ENCODE results near the gene WNT4. TPM values are rescaled to one million over a fixed set of nuclear protein-coding genes. Genes with fewer than 3 reads are reported as not detected.

The WNT4 gene
- total RNA-seq, 2 donors from 2014 or later = 0.52 to 1.3 TPM

DNA sequence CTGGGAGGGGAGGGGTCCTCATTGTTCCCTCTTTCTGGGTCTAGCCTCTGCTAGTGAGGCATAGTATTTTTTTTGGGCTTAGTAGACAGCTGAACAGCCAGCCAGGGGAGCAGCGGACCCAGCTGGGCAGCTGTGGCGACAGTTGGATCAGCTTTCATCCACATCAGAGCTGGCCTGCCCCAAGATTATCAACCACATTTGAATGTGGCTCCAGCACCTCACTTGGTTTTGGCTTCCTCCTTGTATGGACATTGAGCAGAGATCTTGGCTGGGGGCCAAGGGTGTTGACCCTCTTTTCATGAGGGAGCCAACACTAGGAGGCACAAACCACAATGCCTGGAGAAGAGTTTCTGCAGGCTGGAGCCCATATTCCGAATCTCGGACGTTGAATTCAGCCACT, 25.0 kb downstream of the WNT4 start:
- Histone ChIP-seq H3K27ac (no peak overlapping the region), H3K9me3 (no peaks in the 10 kb centered on the region), H3K27me3 (no peaks in the 10 kb centered on the region), H3K4me1 (peaks cover 7% of the 10 kb centered on the region), H3K4me3 (no peak overlapping the region), H3K36me3 (replicated peaks in 1 of 2; ENCODE audit: insufficient read depth in 1 of 2, low read depth in 2 of 2) (peaks cover 0 to 2% of the 10 kb centered on the region in 2 donors)
- 78 to 93% methylated on average over 5 of the region's 5 CpGs for WGBS, 2 donors
- intact Hi-C loops (cut with DNase I) = no loop called here
- no peak for TF ChIP-seq POLR2A (IDR thresholded peaks at IDR 0.05)
- TF ChIP-seq, protein P1, sequence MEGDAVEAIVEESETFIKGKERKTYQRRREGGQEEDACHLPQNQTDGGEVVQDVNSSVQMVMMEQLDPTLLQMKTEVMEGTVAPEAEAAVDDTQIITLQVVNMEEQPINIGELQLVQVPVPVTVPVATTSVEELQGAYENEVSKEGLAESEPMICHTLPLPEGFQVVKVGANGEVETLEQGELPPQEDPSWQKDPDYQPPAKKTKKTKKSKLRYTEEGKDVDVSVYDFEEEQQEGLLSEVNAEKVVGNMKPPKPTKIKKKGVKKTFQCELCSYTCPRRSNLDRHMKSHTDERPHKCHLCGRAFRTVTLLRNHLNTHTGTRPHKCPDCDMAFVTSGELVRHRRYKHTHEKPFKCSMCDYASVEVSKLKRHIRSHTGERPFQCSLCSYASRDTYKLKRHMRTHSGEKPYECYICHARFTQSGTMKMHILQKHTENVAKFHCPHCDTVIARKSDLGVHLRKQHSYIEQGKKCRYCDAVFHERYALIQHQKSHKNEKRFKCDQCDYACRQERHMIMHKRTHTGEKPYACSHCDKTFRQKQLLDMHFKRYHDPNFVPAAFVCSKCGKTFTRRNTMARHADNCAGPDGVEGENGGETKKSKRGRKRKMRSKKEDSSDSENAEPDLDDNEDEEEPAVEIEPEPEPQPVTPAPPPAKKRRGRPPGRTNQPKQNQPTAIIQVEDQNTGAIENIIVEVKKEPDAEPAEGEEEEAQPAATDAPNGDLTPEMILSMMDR (IDR thresholded peaks at IDR 0.05) = no peak
- no peak for DNase-seq
- no peak for ATAC-seq

DNA sequence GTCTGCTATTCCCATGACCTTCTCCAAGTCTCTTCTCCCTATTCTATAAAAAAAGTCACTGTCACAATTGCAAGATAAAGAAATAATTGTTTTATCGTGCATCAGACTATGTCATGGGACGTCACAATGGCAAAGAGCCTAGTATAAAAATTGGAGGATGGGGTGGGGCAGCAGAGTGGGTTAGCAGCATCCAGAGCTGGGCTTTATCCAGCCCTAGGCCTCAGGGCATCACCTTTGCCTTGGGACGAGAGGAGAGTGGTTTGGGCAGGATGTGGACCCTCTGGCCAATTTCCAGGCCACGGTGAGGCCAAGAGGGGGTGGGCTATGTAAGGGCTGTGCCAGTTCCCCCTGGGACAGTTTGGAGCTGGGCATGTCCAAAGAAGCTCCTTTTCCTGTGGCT, 25.7 kb downstream of the WNT4 start:
- 64 to 77% methylated on average over 4 of the region's 4 CpGs for WGBS, 2 donors
- no peak overlapping the region for H3K4me3 ChIP-seq
- H3K27me3 ChIP-seq = no peaks in the 10 kb centered on the region
- peaks cover 0 to 2% of the 10 kb centered on the region in 2 donors for H3K36me3 ChIP-seq (replicated peaks in 1 of 2; ENCODE audit: insufficient read depth in 1 of 2, low read depth in 2 of 2)
- DNase-seq (no peak), ATAC-seq (no peak)
- TF ChIP-seq, protein P1 (IDR thresholded peaks at IDR 0.05) = no peak
- no peak for TF ChIP-seq POLR2A (IDR thresholded peaks at IDR 0.05)
- H3K9me3 ChIP-seq = no peaks in the 10 kb centered on the region
- peaks cover 7% of the 10 kb centered on the region for H3K4me1 ChIP-seq
- intact Hi-C loops (cut with DNase I) = no loop called here
- no peak overlapping the region for H3K27ac ChIP-seq

DNA sequence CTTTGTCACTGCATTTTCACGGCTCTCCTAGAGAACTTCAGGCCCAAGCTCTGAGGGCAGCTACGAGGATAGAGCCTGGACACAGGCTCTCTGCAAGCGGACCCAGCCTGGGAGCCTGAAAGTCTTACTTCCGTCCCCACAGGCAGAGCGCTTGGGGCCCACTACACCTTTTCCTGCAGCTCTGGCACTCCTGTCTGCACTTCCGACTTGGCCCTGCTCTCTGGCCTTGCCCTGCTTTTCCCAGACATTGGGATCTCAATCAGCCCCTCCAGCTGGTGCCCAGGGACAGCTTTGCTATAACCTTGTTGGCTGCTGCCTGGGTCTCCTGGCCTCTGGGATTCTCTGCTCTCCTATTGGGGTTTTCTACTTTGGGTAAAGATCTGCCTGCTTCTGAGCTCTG, 27.6 kb downstream of the WNT4 start:
- H3K9me3 ChIP-seq = no peaks in the 10 kb centered on the region
- TF ChIP-seq, protein P1 (IDR thresholded peaks at IDR 0.05) = no peak
- TF ChIP-seq POLR2A (IDR thresholded peaks at IDR 0.05) = no peak
- H3K4me1 ChIP-seq = peaks cover 7% of the 10 kb centered on the region
- DNase-seq (no peak), ATAC-seq (no peak)
- H3K36me3 ChIP-seq (replicated peaks in 1 of 2; ENCODE audit: insufficient read depth in 1 of 2, low read depth in 2 of 2) = peaks cover 0 to 2% of the 10 kb centered on the region in 2 donors
- intact Hi-C loops (cut with DNase I) = no loop called here
- H3K4me3 ChIP-seq = no peak overlapping the region
- 84 to 98% methylated on average over 6 of the region's 6 CpGs for WGBS, 2 donors
- H3K27me3 ChIP-seq = no peaks in the 10 kb centered on the region
- H3K27ac ChIP-seq = no peak overlapping the region

- Histone ChIP-seq H3K36me3 (replicated peaks in 1 of 2; ENCODE audit: insufficient read depth in 1 of 2, low read depth in 2 of 2) (no peaks in the 10 kb centered on the region), H3K27me3 (no peaks in the 10 kb centered on the region), H3K27ac (no peak overlapping the region), H3K4me3 (no peak overlapping the region), H3K9me3 (no peaks in the 10 kb centered on the region), H3K4me1 (peaks cover 7% of the 10 kb centered on the region)
- no peak for DNase-seq
- no peak for ATAC-seq
- intact Hi-C loops (cut with DNase I) = no loop called here
- no peak for TF ChIP-seq POLR2A (IDR thresholded peaks at IDR 0.05)
- TF ChIP-seq, protein P1 (IDR thresholded peaks at IDR 0.05) = no peak
- 62 to 69% methylated on average over 10 to 17 of the region's 18 CpGs for WGBS, 2 donors
Observed at GRCh38 chr1:22114083-22115012, 28.5 kb downstream of the WNT4 start.

Data from body of pancreas (tissue), 4 donors.